ENCODE results near the gene NOX4. TPM values are rescaled to one million over a fixed set of nuclear protein-coding genes. Genes with fewer than 3 reads are reported as not detected.
"Not testable (repeated sequence)": the region's sequence is repeated elsewhere in the genome, so short reads cannot be mapped to it uniquely, and the experiment has no call there.

NOX4 gene
- total and polyA plus RNA-seq, 7 experiments from 2014 or later: not detected

DNA sequence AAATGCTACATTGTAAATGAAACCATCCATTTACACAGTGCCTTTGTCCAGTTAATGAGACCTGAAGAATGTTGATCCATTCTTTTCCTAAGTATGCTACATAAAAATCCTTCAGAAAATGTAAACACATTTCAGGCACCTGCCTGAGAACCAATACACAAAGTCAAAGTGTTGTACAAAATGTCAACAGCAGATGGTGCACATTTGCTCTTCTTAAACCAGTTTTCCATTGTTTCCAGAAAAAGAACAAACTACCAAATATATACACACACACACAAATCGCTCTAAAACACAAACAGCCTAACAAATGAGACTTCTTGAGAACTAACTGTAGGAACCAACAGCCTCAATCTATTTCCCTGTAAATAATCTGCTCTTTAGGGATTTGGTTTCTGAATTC lies 157.5 kb downstream of the NOX4 start:
- intact Hi-C loops (cut with micrococcal nuclease); CTCF ChIA-PET: not testable (repeated sequence)

DNA sequence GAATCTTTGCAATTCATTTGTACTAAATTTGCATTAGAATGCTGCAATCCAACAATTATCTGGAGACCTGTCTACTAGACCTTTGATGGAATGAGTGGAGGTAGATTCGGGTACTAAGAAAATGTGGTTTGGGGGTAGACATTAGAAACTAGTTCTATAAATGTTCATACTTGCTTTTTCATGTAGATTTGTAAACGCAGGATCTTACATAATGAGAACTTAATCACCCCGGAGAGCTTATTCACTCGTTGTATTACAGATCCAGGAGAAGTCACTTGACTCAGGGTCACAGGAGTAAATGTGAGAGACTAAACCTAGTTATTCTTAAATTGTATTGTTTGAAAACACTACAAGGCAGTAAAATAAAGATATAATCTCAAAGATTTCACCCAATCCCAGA lies 159.2 kb downstream of the NOX4 start:
- H3K9me3 Mint-ChIP-seq, H3K27me3 Mint-ChIP-seq, H3K4me3 Mint-ChIP-seq: not testable (repeated sequence)

More for the DNA sequence above, 157.5 kb downstream of the NOX4 start:
- H3K36me3 Mint-ChIP-seq; H3K4me3 ChIP-seq (ENCODE audit: low read length); H3K27me3 Mint-ChIP-seq; H3K4me1 ChIP-seq (ENCODE audit: control insufficient read depth in 2 of 2, insufficient read depth in 2 of 2, low read length in 2 of 2); H3K27ac ChIP-seq (ENCODE audit: low read depth, low read length); H3K9me3 ChIP-seq (ENCODE audit: control insufficient read depth in 2 of 3, low read length in 3 of 3); H3K36me3 ChIP-seq (ENCODE audit: control insufficient read depth in 2 of 3, insufficient read depth in 3 of 3, low read length in 3 of 3); POLR2A ChIA-PET; H3K9me3 Mint-ChIP-seq; H3K27ac Mint-ChIP-seq; DNase-seq; ATAC-seq; H3K4me3 Mint-ChIP-seq; H3K27me3 ChIP-seq (ENCODE audit: control insufficient read depth in 2 of 2, insufficient read depth in 2 of 2, low read length in 2 of 2); H3K4me1 Mint-ChIP-seq: not testable (repeated sequence)

DNA sequence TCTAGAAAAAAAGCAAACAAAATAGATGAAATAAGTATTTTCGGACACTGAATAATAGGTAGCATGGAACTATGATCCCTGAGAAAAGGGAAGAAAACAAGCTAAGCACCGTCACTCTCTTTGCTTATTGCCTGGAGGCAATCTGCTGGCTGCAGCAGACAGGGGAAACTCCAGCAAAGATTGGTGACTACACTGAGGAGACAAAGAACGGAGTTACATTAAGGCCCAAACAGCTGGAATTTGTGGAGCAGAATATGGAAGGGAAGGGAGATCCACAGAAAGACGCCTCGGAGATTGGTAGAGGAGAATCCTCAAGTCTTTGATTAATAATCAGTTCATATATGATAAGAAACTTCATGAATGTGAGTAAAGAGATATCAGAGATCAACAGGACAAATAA lies 163.3 kb downstream of the NOX4 start:
- Mint-ChIP-seq H3K27me3 (no peaks in the 10 kb centered on the region), H3K9me3 (peaks cover 0 to 3% (median 0%) of the 10 kb centered on the region in 11 donors), H3K36me3 (no peaks in the 10 kb centered on the region), H3K4me3 (no peak overlapping the region), H3K4me1 (no peaks in the 10 kb centered on the region), H3K27ac (no peak overlapping the region)
- ChIA-PET CTCF (no interaction called here), POLR2A (no interaction called here)
- Histone ChIP-seq H3K27ac (ENCODE audit: low read depth, low read length) (no peak overlapping the region), H3K36me3 (ENCODE audit: control insufficient read depth in 2 of 3, insufficient read depth in 3 of 3, low read length in 3 of 3) (no peaks in the 10 kb centered on the region), H3K9me3 (ENCODE audit: control insufficient read depth in 2 of 3, low read length in 3 of 3) (no peaks in the 10 kb centered on the region), H3K4me1 (ENCODE audit: control insufficient read depth in 2 of 2, insufficient read depth in 2 of 2, low read length in 2 of 2) (no peaks in the 10 kb centered on the region), H3K4me3 (ENCODE audit: low read length) (no peak overlapping the region), H3K27me3 (ENCODE audit: control insufficient read depth in 2 of 2, insufficient read depth in 2 of 2, low read length in 2 of 2) (no peaks in the 10 kb centered on the region)
- ATAC-seq (no peak), DNase-seq (no peak)
- intact Hi-C loops (cut with micrococcal nuclease): no loop called here

More for the DNA sequence above, 159.2 kb downstream of the NOX4 start:
- H3K27me3 ChIP-seq (ENCODE audit: control insufficient read depth in 2 of 2, insufficient read depth in 2 of 2, low read length in 2 of 2); H3K9me3 ChIP-seq (ENCODE audit: control insufficient read depth in 2 of 3, low read length in 3 of 3); H3K36me3 ChIP-seq (ENCODE audit: control insufficient read depth in 2 of 3, insufficient read depth in 3 of 3, low read length in 3 of 3); DNase-seq; POLR2A ChIA-PET; CTCF ChIA-PET; H3K4me3 ChIP-seq (ENCODE audit: low read length); intact Hi-C loops (cut with micrococcal nuclease); H3K27ac ChIP-seq (ENCODE audit: low read depth, low read length); ATAC-seq; H3K4me1 ChIP-seq (ENCODE audit: control insufficient read depth in 2 of 2, insufficient read depth in 2 of 2, low read length in 2 of 2); H3K4me1 Mint-ChIP-seq; H3K27ac Mint-ChIP-seq; H3K36me3 Mint-ChIP-seq: not testable (repeated sequence)

DNA sequence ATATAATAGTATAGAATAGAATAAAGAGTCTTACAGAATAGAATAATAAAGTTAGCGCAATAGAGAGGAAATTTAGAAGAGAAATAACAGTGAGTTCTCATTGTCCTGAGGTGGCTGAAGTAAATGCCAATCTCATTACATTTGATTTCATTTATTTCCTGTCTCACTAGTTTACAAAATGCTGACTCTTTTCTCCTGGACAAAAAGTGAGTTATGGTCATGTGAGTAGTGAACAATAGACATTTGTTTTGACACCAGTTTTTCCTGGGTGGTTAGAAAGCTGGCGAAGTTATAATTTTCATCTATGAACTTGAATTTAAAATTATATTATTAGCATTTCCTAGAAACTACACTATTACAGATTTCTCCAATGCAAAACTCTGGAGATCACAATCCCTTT lies 169.8 kb downstream of the NOX4 start:
- Mint-ChIP-seq H3K4me3 (no peak overlapping the region), H3K9me3 (peaks cover 0 to 6% (median 3%) of the 10 kb centered on the region in 11 donors), H3K4me1 (no peaks in the 10 kb centered on the region), H3K36me3 (no peaks in the 10 kb centered on the region), H3K27me3 (peaks cover 0 to 4% (median 0%) of the 10 kb centered on the region in 5 donors), H3K27ac (no peak overlapping the region)
- no peaks in the 10 kb centered on the region for H3K27me3 ChIP-seq (ENCODE audit: control insufficient read depth in 2 of 2, insufficient read depth in 2 of 2, low read length in 2 of 2)
- ChIA-PET CTCF (no interaction called here), POLR2A (no interaction called here)
- no peak overlapping the region for H3K4me3 ChIP-seq (ENCODE audit: low read length)
- H3K36me3 ChIP-seq (ENCODE audit: control insufficient read depth in 2 of 3, insufficient read depth in 3 of 3, low read length in 3 of 3): no peaks in the 10 kb centered on the region
- H3K9me3 ChIP-seq (ENCODE audit: control insufficient read depth in 2 of 3, low read length in 3 of 3): no peaks in the 10 kb centered on the region
- DNase-seq: no peak
- H3K27ac ChIP-seq (ENCODE audit: low read depth, low read length): no peak overlapping the region
- intact Hi-C loops (cut with micrococcal nuclease): no loop called here
- no peak for ATAC-seq
- no peaks in the 10 kb centered on the region for H3K4me1 ChIP-seq (ENCODE audit: control insufficient read depth in 2 of 2, insufficient read depth in 2 of 2, low read length in 2 of 2)

DNA sequence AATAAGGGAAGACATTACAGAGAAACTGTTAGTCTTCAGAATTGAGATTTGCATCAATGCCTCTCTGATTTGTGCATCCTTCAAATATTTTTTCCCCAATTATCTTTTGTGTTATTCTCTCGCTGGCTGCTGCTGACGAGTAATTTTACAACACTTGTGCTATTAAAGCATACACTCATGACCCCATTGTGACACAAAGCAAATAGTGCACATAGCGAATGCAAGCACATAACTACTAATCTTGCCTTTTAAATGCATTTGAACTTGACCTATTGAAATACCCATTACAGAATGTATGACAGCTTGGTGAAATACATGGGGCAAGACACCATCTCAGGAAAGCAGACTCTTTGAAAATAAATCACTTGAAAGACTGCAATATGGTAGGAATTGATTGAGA lies 180.6 kb downstream of the NOX4 start:
- H3K36me3 ChIP-seq (ENCODE audit: control insufficient read depth in 2 of 3, insufficient read depth in 3 of 3, low read length in 3 of 3); H3K4me1 ChIP-seq (ENCODE audit: control insufficient read depth in 2 of 2, insufficient read depth in 2 of 2, low read length in 2 of 2); H3K27ac ChIP-seq (ENCODE audit: low read depth, low read length); intact Hi-C loops (cut with micrococcal nuclease); POLR2A ChIA-PET; H3K27ac Mint-ChIP-seq; H3K9me3 Mint-ChIP-seq; H3K27me3 Mint-ChIP-seq; H3K36me3 Mint-ChIP-seq; H3K27me3 ChIP-seq (ENCODE audit: control insufficient read depth in 2 of 2, insufficient read depth in 2 of 2, low read length in 2 of 2); H3K9me3 ChIP-seq (ENCODE audit: control insufficient read depth in 2 of 3, low read length in 3 of 3); H3K4me3 Mint-ChIP-seq; DNase-seq; H3K4me1 Mint-ChIP-seq; CTCF ChIA-PET; ATAC-seq; H3K4me3 ChIP-seq (ENCODE audit: low read length): not testable (repeated sequence)

DNA sequence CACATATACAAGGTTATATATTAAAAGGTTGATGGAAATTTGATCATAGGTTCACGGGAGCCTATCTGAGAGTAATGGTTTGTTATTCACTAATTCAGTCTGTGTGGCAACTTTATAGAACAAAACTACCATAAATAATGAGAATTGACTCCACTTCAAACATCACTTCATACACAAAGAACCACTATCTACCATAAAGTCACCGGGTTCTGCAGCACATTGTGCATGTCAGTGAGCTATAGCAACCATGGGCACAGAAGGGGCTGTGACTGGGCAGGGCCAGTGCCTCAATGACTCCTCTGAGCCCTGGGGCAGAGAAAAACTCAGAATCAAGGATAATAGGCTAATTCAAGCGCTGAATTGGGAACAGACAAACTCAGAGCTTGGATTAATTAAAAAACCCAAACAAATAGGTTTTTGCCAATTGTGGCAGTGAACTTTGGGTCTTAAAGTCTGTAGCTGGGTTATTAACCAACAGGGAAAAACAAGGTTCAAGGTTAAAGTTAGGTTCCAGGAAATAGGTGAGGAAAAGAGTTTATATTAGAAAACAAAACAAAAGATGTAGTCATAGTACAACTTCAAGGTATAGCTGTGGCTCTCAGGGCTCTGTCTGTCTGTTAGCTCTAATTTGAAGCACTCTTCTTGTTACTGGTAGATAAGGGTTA lies 181.7 kb downstream of the NOX4 start:
- H3K9me3 ChIP-seq (ENCODE audit: control insufficient read depth in 2 of 3, low read length in 3 of 3); POLR2A ChIA-PET; CTCF ChIA-PET; H3K36me3 Mint-ChIP-seq; H3K4me1 Mint-ChIP-seq; H3K27me3 ChIP-seq (ENCODE audit: control insufficient read depth in 2 of 2, insufficient read depth in 2 of 2, low read length in 2 of 2); intact Hi-C loops (cut with micrococcal nuclease); H3K36me3 ChIP-seq (ENCODE audit: control insufficient read depth in 2 of 3, insufficient read depth in 3 of 3, low read length in 3 of 3); H3K4me1 ChIP-seq (ENCODE audit: control insufficient read depth in 2 of 2, insufficient read depth in 2 of 2, low read length in 2 of 2); DNase-seq; H3K27me3 Mint-ChIP-seq; H3K4me3 Mint-ChIP-seq; ATAC-seq; H3K27ac Mint-ChIP-seq; H3K9me3 Mint-ChIP-seq; H3K27ac ChIP-seq (ENCODE audit: low read depth, low read length); H3K4me3 ChIP-seq (ENCODE audit: low read length): not testable (repeated sequence)

DNA sequence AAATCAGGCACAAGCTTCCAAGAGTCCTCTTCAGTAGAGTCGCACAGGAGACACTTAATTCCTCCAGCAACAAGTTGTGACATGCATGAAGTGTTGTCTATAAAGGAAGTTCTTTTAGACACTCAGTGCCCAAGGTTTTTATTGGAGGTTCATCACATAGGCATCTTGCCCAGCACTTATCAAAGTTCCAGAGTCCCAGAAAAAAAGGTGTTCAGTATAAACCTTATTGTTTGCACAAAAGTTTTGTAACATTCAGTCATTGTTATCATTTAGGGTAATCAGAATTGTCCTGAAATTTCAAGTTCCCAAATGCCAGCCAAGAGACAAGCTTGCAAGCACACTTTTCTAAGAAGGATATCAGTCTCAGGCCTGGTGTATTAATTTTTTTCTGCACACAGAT lies 182.9 kb downstream of the NOX4 start:
- intact Hi-C loops (cut with micrococcal nuclease); H3K27ac ChIP-seq (ENCODE audit: low read depth, low read length); H3K27me3 ChIP-seq (ENCODE audit: control insufficient read depth in 2 of 2, insufficient read depth in 2 of 2, low read length in 2 of 2); H3K27me3 Mint-ChIP-seq; H3K4me1 ChIP-seq (ENCODE audit: control insufficient read depth in 2 of 2, insufficient read depth in 2 of 2, low read length in 2 of 2); H3K27ac Mint-ChIP-seq; DNase-seq; H3K9me3 Mint-ChIP-seq; CTCF ChIA-PET; H3K4me3 ChIP-seq (ENCODE audit: low read length); H3K36me3 ChIP-seq (ENCODE audit: control insufficient read depth in 2 of 3, insufficient read depth in 3 of 3, low read length in 3 of 3); POLR2A ChIA-PET; H3K9me3 ChIP-seq (ENCODE audit: control insufficient read depth in 2 of 3, low read length in 3 of 3); ATAC-seq; H3K4me1 Mint-ChIP-seq; H3K4me3 Mint-ChIP-seq; H3K36me3 Mint-ChIP-seq: not testable (repeated sequence)

Measured in naive thymus-derived CD4-positive, alpha-beta T cell (primary cell).